Endothelial cell of umbilical vein (primary cell): Measurements from ENCODE around the gene EDEM1. TPM values are rescaled to one million over a fixed set of nuclear protein-coding genes. Genes with fewer than 3 reads are reported as not detected.

ENCODE experiments used
- BruUV-seq: library from RNA; stranded (reverse); fragments of 400-500 nt; replicated peaks from 2 replicates; lab custom pipeline; 2021; lab: Mats Ljungman, UMichigan
- CTCF ChIA-PET: fragments of 300-600, 350-600 bp; sonication (Branson Sonifier 250); formaldehyde crosslinking; loops from one replicate; lab custom pipeline; 2021; ENCODE audit warnings: antibody characterized with exemption, inconsistent platforms; lab: Charles Lee
- POLR2A ChIA-PET: fragments of 300-600, 350-600 bp; sonication (Branson Sonifier 250); formaldehyde crosslinking; loops from one replicate; lab custom pipeline; 2021; ENCODE audit warnings: antibody characterized with exemption, inconsistent platforms; lab: Charles Lee
- DNase-seq: peaks from one replicate; pipeline ENCODE4 v3.0.0-alpha.2; 2011; ENCODE audit warnings: low read depth, low spot score
- FAIRE-seq: peaks from 2 replicates; lab custom pipeline; 2011; peaks lifted over from hg19 to GRCh38; lab: Jason Lieb, UNC
- H2AFZ ChIP-seq: 2 replicates; pipeline ENCODE4 v1.6.0; 2012; ENCODE audit warnings: low read depth, low read length, control low read depth, inconsistent platforms
- H3K27ac ChIP-seq: 2 replicates; pipeline ENCODE4 v1.5.1; 2011; ENCODE audit warnings: low read depth, mild to moderate bottlenecking, control low read depth, low read length, moderate library complexity; ENCODE audit not compliant: insufficient read depth
- H3K27me3 ChIP-seq, 2 experiments: 2 replicates each; pipeline versions ENCODE4 v1.6.0 to v1.6.1; 2011; ENCODE audit warnings: low read length in 2 of 2, mixed read lengths in 1 of 2; ENCODE audit not compliant: control insufficient read depth in 2 of 2, insufficient read depth in 2 of 2
- H3K36me3 ChIP-seq, 2 experiments: 2 replicates in 1 of 2; 3 replicates in 1 of 2; pipeline ENCODE4 v1.5.1; 2011; ENCODE audit warnings: low read length in 2 of 2, mild to moderate bottlenecking in 1 of 2, moderate library complexity in 1 of 2; ENCODE audit not compliant: control insufficient read depth in 2 of 2, insufficient read depth in 2 of 2; ENCODE audit errors: extremely low read depth in 1 of 2
- H3K4me1 ChIP-seq: 3 replicates; pipeline ENCODE4 v1.5.1; 2011; ENCODE audit warnings: mild to moderate bottlenecking, low read length; ENCODE audit not compliant: control insufficient read depth, insufficient read depth; ENCODE audit errors: extremely low read depth
- H3K4me2 ChIP-seq: 2 replicates; pipeline ENCODE4 v1.6.1; 2011; ENCODE audit warnings: low read length, control low read depth, mixed read lengths; ENCODE audit not compliant: insufficient read depth
- H3K4me3 ChIP-seq, 3 experiments: fragments of 200-600 bp in 1 of 3; sonication (generic), shearing (Covaris generic) in 1 of 3; replicated peaks in 1 of 3; 2 replicates each; pipeline ENCODE4 v1.5.1; 2011 to 2016; ENCODE audit warnings: control low read depth in 3 of 3, low read length in 3 of 3, mild to moderate bottlenecking in 2 of 3, inconsistent platforms in 1 of 3, low read depth in 1 of 3, moderate library complexity in 1 of 3; ENCODE audit not compliant: insufficient read depth in 1 of 3
- H3K79me2 ChIP-seq: 2 replicates; pipeline ENCODE4 v1.6.0; 2012; ENCODE audit warnings: low read length, inconsistent platforms; ENCODE audit not compliant: control insufficient read depth, insufficient read depth
- H3K9ac ChIP-seq: replicated peaks from 2 replicates; pipeline ENCODE3; 2011; ENCODE audit warnings: low read length, control low read depth; ENCODE audit not compliant: insufficient read depth; ENCODE audit errors: extremely low read depth
- H3K9me1 ChIP-seq: replicated peaks from 3 replicates; pipeline ENCODE4 v1.6.0; 2011; ENCODE audit warnings: mild to moderate bottlenecking, low read length; ENCODE audit not compliant: control insufficient read depth, insufficient read depth; ENCODE audit errors: extremely low read depth
- H3K9me3 ChIP-seq: replicated peaks from 2 replicates; pipeline ENCODE4 v1.5.1; 2012; ENCODE audit warnings: low read length, inconsistent platforms; ENCODE audit not compliant: control insufficient read depth, insufficient read depth
- H4K20me1 ChIP-seq: replicated peaks from 2 replicates; pipeline ENCODE3; 2011; ENCODE audit warnings: mild to moderate bottlenecking, low read length; ENCODE audit not compliant: control insufficient read depth, insufficient read depth; ENCODE audit errors: extremely low read depth
- EZH2 ChIP-seq: IDR thresholded peaks from 2 replicates; pipeline ENCODE4 v1.6.1; 2012; ENCODE audit warnings: borderline replicate concordance, low read depth, mild to moderate bottlenecking, moderate library complexity, low read length, inconsistent platforms; ENCODE audit not compliant: severe bottlenecking
- FOS ChIP-seq: IDR thresholded peaks from 2 replicates; pipeline ENCODE4 v1.6.1; 2011; ENCODE audit warnings: mild to moderate bottlenecking, low read length, moderate library complexity, borderline replicate concordance; ENCODE audit not compliant: insufficient read depth
- GATA2 ChIP-seq: IDR thresholded peaks from 2 replicates; pipeline ENCODE4 v1.7.0; 2011; ENCODE audit warnings: low read depth, mild to moderate bottlenecking, moderate library complexity, mixed read lengths, low read length; ENCODE audit not compliant: insufficient read length, insufficient read depth
- JUN ChIP-seq: IDR thresholded peaks from 2 replicates; pipeline ENCODE4 v1.6.1; 2011; ENCODE audit warnings: borderline replicate concordance, low read depth; ENCODE audit not compliant: insufficient read length, insufficient read depth
- MYC ChIP-seq: IDR thresholded peaks from one replicate; pipeline ENCODE4 v1.6.1; 2011; ENCODE audit warnings: mild to moderate bottlenecking, low read depth, low read length
- POLR2A ChIP-seq: IDR thresholded peaks from 2 replicates; pipeline ENCODE4 v1.6.1; 2012; ENCODE audit warnings: low read depth, mild to moderate bottlenecking, control low read depth, low read length
- POLR2AphosphoS5 ChIP-seq: IDR thresholded peaks from 2 replicates; pipeline ENCODE4 v1.6.1; 2012; ENCODE audit warnings: low read depth, mild to moderate bottlenecking, control low read depth, low read length, moderate library complexity; ENCODE audit not compliant: insufficient read depth
- dilution Hi-C: fragments of 300-500 bp; cut with MboI; formaldehyde crosslinking; loops from one replicate; pipeline ENCODE4 v1.15.0; 2019; ENCODE audit warnings: low sequenced_read_pairs; ENCODE audit not compliant: extremely low pct_ligation_motif_present
- intact Hi-C: fragments of 100-400 bp; cut with micrococcal nuclease; formaldehyde crosslinking; loops from one replicate; pipeline ENCODE4 v1.10.0; 2022
- polyA plus RNA-seq, 4 experiments: library from polyadenylated mRNA; depleted of rRNA in 3 of 4; stranded (reverse) in 3 of 4; unstranded in 1 of 4; fragments of >200 nt; gene quantifications; 2 replicates each; pipeline versions ENCODE4 v1.2.1 to v1.2.3, GENCODE V29; 2011 to 2012; ENCODE audit warnings: missing spikeins in 1 of 4
- total RNA-seq: library from RNA; stranded (reverse); gene quantifications from 2 replicates; pipeline ENCODE4 v1.2.3, GENCODE V29; 2021
- TF ChIP-seq, protein P1 (sequence below), 2 donors: IDR thresholded peaks; 1 replicate in 1 of 2; 2 replicates in 1 of 2; pipeline ENCODE4 v1.5.1; 2011; ENCODE audit warnings: low read length in 2 of 2, mild to moderate bottlenecking in 2 of 2, moderate library complexity in 2 of 2, control low read depth in 1 of 2, inconsistent platforms in 1 of 2, low read depth in 1 of 2; ENCODE audit not compliant: insufficient read depth in 1 of 2; ENCODE audit errors: extremely low read depth in 1 of 2
- TF ChIP-seq, protein P2 (sequence below): IDR thresholded peaks from 2 replicates; pipeline ENCODE4 v1.6.1; 2011; ENCODE audit not compliant: insufficient read depth, insufficient read length

Gene EDEM1
- total and polyA plus RNA-seq, 2 donors (not counting 3 experiments of a cell fraction or from before 2014, with no cell fraction given) = 19.4 to 61.1 TPM

DNA sequence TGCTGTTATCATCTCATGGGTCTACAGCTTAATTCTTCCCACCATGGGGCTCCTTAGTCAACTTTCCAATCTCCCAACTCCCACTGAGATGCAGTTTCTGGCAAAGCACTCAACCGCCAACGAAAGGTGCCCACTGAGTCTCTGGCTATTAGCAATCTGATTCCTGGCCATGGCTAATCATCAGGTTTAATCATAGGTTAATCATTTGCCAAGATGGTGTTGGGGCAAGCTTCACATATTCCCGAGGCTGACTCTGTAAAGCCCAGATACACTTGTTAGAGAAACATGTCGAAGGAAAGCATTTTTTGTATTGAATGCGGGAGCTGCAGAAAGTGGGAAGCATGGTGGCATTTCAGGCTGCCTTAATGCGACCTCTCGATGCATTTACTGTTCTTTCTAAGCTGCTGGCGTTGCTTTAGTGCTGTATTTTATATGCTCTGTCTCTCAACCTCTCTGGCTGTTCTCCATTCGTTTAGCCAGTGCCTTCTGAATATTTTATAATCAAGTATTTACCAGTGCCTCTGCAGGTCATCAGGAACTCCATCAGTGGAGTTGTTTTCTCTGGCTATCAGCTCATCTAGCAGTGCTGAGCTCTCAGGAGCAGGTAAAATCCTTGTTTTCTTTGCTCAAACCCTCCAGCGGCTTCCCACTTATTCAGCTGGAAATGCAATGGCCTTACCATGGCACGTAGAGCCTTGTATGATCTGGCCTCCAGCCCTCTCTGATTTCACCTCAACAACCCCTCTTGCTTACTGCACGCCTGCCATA, 67.0 kb downstream of the EDEM1 start:
- dilution Hi-C loops (no loop called here), intact Hi-C loops (no loop called here)
- H3K4me2 ChIP-seq = no peak overlapping the region
- no peaks in the 10 kb centered on the region for H3K79me2 ChIP-seq
- H3K4me1 ChIP-seq = no peaks in the 10 kb centered on the region
- CTCF ChIA-PET = no interaction called here
- H3K4me3 ChIP-seq = no peak overlapping the region
- H3K36me3 ChIP-seq = no peaks in the 10 kb centered on the region
- no peak overlapping the region for H3K27ac ChIP-seq
- no peak for DNase-seq
- no peak for FAIRE-seq
- H2AFZ ChIP-seq = no peak overlapping the region
- POLR2A ChIA-PET = no interaction called here
- H3K9me1 ChIP-seq = no peaks in the 10 kb centered on the region
- no peaks in the 10 kb centered on the region for H3K27me3 ChIP-seq
- TF ChIP-seq FOS (no peak), GATA2 (no peak), POLR2AphosphoS5 (no peak), EZH2 (no peak), JUN (no peak), MYC (no peak), POLR2A (no peak)
- TF ChIP-seq, protein P1, sequence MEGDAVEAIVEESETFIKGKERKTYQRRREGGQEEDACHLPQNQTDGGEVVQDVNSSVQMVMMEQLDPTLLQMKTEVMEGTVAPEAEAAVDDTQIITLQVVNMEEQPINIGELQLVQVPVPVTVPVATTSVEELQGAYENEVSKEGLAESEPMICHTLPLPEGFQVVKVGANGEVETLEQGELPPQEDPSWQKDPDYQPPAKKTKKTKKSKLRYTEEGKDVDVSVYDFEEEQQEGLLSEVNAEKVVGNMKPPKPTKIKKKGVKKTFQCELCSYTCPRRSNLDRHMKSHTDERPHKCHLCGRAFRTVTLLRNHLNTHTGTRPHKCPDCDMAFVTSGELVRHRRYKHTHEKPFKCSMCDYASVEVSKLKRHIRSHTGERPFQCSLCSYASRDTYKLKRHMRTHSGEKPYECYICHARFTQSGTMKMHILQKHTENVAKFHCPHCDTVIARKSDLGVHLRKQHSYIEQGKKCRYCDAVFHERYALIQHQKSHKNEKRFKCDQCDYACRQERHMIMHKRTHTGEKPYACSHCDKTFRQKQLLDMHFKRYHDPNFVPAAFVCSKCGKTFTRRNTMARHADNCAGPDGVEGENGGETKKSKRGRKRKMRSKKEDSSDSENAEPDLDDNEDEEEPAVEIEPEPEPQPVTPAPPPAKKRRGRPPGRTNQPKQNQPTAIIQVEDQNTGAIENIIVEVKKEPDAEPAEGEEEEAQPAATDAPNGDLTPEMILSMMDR (IDR thresholded peaks at IDR 0.05; ENCODE audit: extremely low read depth in 1 of 2, insufficient read depth in 1 of 2, low read depth in 1 of 2, low read length in 2 of 2) = no peak
- TF ChIP-seq, protein P2, sequence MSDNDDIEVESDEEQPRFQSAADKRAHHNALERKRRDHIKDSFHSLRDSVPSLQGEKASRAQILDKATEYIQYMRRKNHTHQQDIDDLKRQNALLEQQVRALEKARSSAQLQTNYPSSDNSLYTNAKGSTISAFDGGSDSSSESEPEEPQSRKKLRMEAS = no peak
- no TSS peak for BruUV-seq
- H3K9ac ChIP-seq = no peak overlapping the region
- no peaks in the 10 kb centered on the region for H3K9me3 ChIP-seq
- no peaks in the 10 kb centered on the region for H4K20me1 ChIP-seq
